Fibroblast of lung (primary cell): ENCODE data around the gene ADAMTS19. TPM values are rescaled to one million over a fixed set of nuclear protein-coding genes. Genes with fewer than 3 reads are reported as not detected.
A peak's percentile ranks its signal among the peaks of the same experiment; 100 is the strongest.

Experiments
- DNase-seq, 2 donors: peaks; one replicate each; pipeline versions ENCODE4 v3.0.0 to v3.0.0-alpha.2; 2010; ENCODE audit warnings: low read depth in 2 of 2
- H2AFZ ChIP-seq: 2 replicates; pipeline ENCODE4 v1.5.1; 2012; ENCODE audit warnings: low read length, control low read depth, inconsistent platforms
- H3K27ac ChIP-seq: 2 replicates; pipeline ENCODE4 v1.5.1; 2011; ENCODE audit warnings: low read length, control low read depth; ENCODE audit not compliant: insufficient read depth
- H3K27me3 ChIP-seq: 2 replicates; pipeline ENCODE4 v1.5.1; 2011; ENCODE audit warnings: mild to moderate bottlenecking, low read length; ENCODE audit not compliant: control insufficient read depth, insufficient read depth
- H3K36me3 ChIP-seq: 2 replicates; pipeline ENCODE4 v1.5.1; 2011; ENCODE audit warnings: low read length; ENCODE audit not compliant: control insufficient read depth, insufficient read depth
- H3K4me1 ChIP-seq: 2 replicates; pipeline ENCODE4 v1.5.1; 2011; ENCODE audit warnings: low read length; ENCODE audit not compliant: control insufficient read depth, insufficient read depth; ENCODE audit errors: extremely low read depth
- H3K4me2 ChIP-seq: 2 replicates; pipeline ENCODE4 v1.5.1; 2011; ENCODE audit warnings: low read length, control low read depth; ENCODE audit not compliant: insufficient read depth; ENCODE audit errors: extremely low read depth
- H3K4me3 ChIP-seq, 4 experiments: fragments of 200-600 bp in 1 of 4; sonication (generic) in 1 of 4; replicated peaks in 1 of 4; 2 replicates each; pipeline ENCODE4 v1.5.1; 2011 to 2016; ENCODE audit warnings: low read length in 4 of 4, low read depth in 3 of 4, mild to moderate bottlenecking in 3 of 4, control low read depth in 2 of 4, inconsistent platforms in 1 of 4, mixed read lengths in 1 of 4; ENCODE audit not compliant: insufficient read depth in 1 of 4; ENCODE audit errors: control extremely low read depth in 1 of 4
- H3K79me2 ChIP-seq: 2 replicates; pipeline ENCODE4 v1.5.1; 2012; ENCODE audit warnings: mild to moderate bottlenecking, low read length, inconsistent platforms; ENCODE audit not compliant: control insufficient read depth, insufficient read depth
- H3K9ac ChIP-seq: 2 replicates; pipeline ENCODE4 v1.5.1; 2011; ENCODE audit warnings: mild to moderate bottlenecking, low read length, control low read depth; ENCODE audit not compliant: insufficient read depth
- H3K9me3 ChIP-seq: 2 replicates; pipeline ENCODE4 v1.5.1; 2012; ENCODE audit warnings: low read depth, low read length; ENCODE audit not compliant: control insufficient read depth, insufficient read depth
- H4K20me1 ChIP-seq: 2 replicates; pipeline ENCODE4 v1.5.1; 2011; ENCODE audit warnings: low read length; ENCODE audit not compliant: control insufficient read depth, insufficient read depth; ENCODE audit errors: extremely low read depth
- CTCF ChIP-seq, 2 donors: IDR thresholded peaks in 1 of 2; conservative IDR thresholded peaks in 1 of 2; 1 replicate in 1 of 2; 2 replicates in 1 of 2; pipeline ENCODE4 v1.5.1; 2011 to 2012; ENCODE audit warnings: low read length in 2 of 2, control low read depth in 1 of 2, inconsistent platforms in 1 of 2, low read depth in 1 of 2, mild to moderate bottlenecking in 1 of 2
- EZH2 ChIP-seq: IDR thresholded peaks from 2 replicates; pipeline ENCODE4 v1.5.1; 2012; ENCODE audit warnings: low read length, control low read depth, mild to moderate bottlenecking; ENCODE audit errors: missing control alignments
- polyA plus RNA-seq, 2 donors: library from polyadenylated mRNA; depleted of rRNA in 1 of 2; stranded (reverse) in 1 of 2; unstranded in 1 of 2; fragments of >200 nt; gene quantifications; 2 replicates each; pipeline ENCODE4 v1.2.1, GENCODE V29; 2011 to 2012; ENCODE audit warnings: missing spikeins in 1 of 2
- total RNA-seq: library from RNA; depleted of rRNA; stranded (reverse); fragments of >200 nt; gene quantifications from 2 replicates; pipeline ENCODE4 v1.2.1, GENCODE V29; 2014

ADAMTS19 gene
- total and polyA plus RNA-seq, 2 donors (not counting 1 experiment from before 2014, with no cell fraction given), result 0.09 to 0.33 TPM

DNA sequence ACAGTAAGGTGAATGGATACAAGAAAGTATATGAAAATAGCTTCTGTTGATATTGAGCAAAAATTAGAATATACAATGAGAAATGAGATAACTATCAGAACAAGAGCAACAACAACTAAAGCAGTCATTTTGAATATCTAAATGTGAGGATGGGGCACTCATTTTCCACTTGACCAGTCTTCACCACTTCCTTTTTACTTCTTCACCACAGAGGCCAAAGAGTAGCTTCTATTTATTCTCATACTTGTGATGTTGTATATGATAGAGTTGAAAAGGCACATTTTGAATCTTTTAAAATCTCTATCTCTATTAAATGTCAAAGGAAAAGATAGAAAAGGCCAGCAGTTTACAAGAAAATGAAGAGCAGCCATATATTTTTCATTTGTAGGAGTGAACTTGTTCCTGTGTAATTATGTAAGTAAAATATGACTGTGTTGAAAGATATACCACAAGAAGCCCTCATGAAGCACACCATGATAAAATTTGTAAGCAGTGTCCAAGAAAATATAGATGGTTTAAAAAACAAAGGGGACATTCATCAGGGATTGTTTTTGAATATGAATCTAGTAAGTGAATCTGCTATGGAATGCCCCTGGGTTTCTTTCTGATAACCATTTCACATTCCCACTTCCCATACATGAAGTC, 39.2 kb downstream of the ADAMTS19 start:
- no peak overlapping the region for H3K4me2 ChIP-seq
- TF ChIP-seq EZH2, result no peak
- TF ChIP-seq CTCF (conservative IDR thresholded peaks at IDR 0.05 in 1 of 2, IDR thresholded peaks at IDR 0.05 in 1 of 2; ENCODE audit: low read depth in 1 of 2, low read length in 2 of 2), result no peak
- H3K9ac ChIP-seq, result no peak overlapping the region
- no peak overlapping the region for H3K27ac ChIP-seq
- no peaks in the 10 kb centered on the region for H4K20me1 ChIP-seq
- H3K27me3 ChIP-seq, result no peaks in the 10 kb centered on the region
- H3K4me3 ChIP-seq, result no peak overlapping the region
- H3K79me2 ChIP-seq, result no peaks in the 10 kb centered on the region
- H3K4me1 ChIP-seq, result no peaks in the 10 kb centered on the region
- no peaks in the 10 kb centered on the region for H3K36me3 ChIP-seq
- H3K9me3 ChIP-seq, result no peaks in the 10 kb centered on the region
- DNase-seq, result no peak
- no peak overlapping the region for H2AFZ ChIP-seq

DNA sequence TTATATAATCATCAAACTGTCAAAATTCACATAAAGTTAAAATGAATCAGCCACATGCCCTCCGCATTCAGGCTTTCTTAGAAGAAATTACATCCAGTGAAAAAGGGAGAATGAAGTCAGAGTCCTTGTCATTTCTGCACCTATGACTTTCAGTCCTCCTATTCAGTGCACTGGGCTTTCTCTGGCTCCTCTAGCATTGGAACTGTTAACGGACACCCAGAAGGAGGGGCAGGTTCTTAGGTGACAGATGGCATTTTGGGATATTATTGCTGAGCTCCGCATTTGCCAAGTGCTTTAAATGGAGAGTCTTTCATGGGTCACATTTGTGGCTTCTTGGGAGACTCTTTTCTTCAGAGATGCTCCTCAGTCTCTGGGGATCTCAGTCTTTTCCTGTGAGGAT, 40.0 kb downstream of the ADAMTS19 start:
- Histone ChIP-seq H3K4me2 (no peak overlapping the region), H2AFZ (no peak overlapping the region), H3K9ac (no peak overlapping the region), H3K27ac (no peak overlapping the region), H3K79me2 (no peaks in the 10 kb centered on the region), H3K4me3 (no peak overlapping the region), H3K9me3 (no peaks in the 10 kb centered on the region), H3K36me3 (no peaks in the 10 kb centered on the region), H3K4me1 (no peaks in the 10 kb centered on the region), H3K27me3 (no peaks in the 10 kb centered on the region), H4K20me1 (no peaks in the 10 kb centered on the region)
- DNase-seq, result no peak
- TF ChIP-seq CTCF (conservative IDR thresholded peaks at IDR 0.05 in 1 of 2, IDR thresholded peaks at IDR 0.05 in 1 of 2; ENCODE audit: low read depth in 1 of 2, low read length in 2 of 2), result no peak
- TF ChIP-seq EZH2, result no peak

GRCh38 chr5:129506086-129506485, 46.0 kb downstream of the ADAMTS19 start:
- no peaks in the 10 kb centered on the region for H3K79me2 ChIP-seq
- no peak overlapping the region for H3K27ac ChIP-seq
- TF ChIP-seq CTCF (conservative IDR thresholded peaks at IDR 0.05 in 1 of 2, IDR thresholded peaks at IDR 0.05 in 1 of 2; ENCODE audit: low read depth in 1 of 2, low read length in 2 of 2), result no peak
- TF ChIP-seq EZH2, result no peak
- DNase-seq, result peak; percentile 50 to 61
- no peak overlapping the region for H3K4me2 ChIP-seq
- no peak overlapping the region for H3K9ac ChIP-seq
- no peak overlapping the region for H3K4me3 ChIP-seq
- no peaks in the 10 kb centered on the region for H3K36me3 ChIP-seq
- H2AFZ ChIP-seq, result no peak overlapping the region
- no peaks in the 10 kb centered on the region for H3K27me3 ChIP-seq
- H4K20me1 ChIP-seq, result no peaks in the 10 kb centered on the region
- H3K4me1 ChIP-seq, result no peaks in the 10 kb centered on the region
- no peaks in the 10 kb centered on the region for H3K9me3 ChIP-seq
